Measurements from ENCODE around the gene CAV2.

The CAV2 gene

DNA sequence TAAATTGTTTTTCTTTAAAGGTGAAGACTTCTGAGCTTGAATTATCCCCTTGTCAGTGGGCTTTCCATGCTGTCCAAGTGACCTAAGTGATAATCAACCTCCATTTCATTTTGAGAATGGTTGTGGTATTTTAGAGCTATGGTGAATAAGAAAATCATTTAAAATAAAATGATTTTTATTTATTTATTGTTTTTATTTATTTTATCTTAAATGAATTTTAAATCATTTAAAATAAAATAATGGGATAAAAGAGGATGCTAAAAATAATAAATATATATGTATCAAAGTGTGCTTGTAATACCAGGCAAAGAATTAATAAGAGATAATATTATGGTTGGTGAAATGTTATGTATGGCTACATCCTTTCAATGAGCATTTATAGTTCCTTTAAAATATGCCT, 49.8 kb downstream of the CAV2 start:
- TF ChIP-seq, protein P1, sequence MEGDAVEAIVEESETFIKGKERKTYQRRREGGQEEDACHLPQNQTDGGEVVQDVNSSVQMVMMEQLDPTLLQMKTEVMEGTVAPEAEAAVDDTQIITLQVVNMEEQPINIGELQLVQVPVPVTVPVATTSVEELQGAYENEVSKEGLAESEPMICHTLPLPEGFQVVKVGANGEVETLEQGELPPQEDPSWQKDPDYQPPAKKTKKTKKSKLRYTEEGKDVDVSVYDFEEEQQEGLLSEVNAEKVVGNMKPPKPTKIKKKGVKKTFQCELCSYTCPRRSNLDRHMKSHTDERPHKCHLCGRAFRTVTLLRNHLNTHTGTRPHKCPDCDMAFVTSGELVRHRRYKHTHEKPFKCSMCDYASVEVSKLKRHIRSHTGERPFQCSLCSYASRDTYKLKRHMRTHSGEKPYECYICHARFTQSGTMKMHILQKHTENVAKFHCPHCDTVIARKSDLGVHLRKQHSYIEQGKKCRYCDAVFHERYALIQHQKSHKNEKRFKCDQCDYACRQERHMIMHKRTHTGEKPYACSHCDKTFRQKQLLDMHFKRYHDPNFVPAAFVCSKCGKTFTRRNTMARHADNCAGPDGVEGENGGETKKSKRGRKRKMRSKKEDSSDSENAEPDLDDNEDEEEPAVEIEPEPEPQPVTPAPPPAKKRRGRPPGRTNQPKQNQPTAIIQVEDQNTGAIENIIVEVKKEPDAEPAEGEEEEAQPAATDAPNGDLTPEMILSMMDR (IDR thresholded peaks at IDR 0.05; ENCODE audit: insufficient read depth, missing control alignments) = no peak
- FAIRE-seq (no peak), DNase-seq (ENCODE audit: insufficient read length, low spot score) (no peak)

DNA sequence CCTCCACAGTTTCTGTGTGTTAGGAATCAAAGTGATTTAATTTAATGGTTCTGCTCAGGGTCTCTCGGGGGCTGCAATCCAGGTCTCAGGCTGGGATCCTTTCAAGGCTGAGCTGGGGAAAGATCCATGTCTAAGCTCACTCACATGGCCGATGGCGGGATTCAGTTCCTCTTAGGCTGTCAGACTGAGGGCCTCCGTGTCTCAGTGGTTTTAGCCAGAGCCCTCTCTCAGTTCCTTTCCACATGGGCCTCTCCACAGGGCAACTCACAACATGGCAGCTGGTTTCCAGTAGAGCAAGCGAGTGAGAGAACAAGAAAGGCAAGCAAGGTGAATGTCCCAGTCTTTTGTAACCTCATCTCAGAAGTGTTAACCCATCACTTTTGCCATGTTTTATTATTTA, 52.2 kb downstream of the CAV2 start:
- no peak for FAIRE-seq
- TF ChIP-seq, protein P1 (IDR thresholded peaks at IDR 0.05; ENCODE audit: insufficient read depth, missing control alignments) = no peak
- DNase-seq (ENCODE audit: insufficient read length, low spot score) = no peak

DNA sequence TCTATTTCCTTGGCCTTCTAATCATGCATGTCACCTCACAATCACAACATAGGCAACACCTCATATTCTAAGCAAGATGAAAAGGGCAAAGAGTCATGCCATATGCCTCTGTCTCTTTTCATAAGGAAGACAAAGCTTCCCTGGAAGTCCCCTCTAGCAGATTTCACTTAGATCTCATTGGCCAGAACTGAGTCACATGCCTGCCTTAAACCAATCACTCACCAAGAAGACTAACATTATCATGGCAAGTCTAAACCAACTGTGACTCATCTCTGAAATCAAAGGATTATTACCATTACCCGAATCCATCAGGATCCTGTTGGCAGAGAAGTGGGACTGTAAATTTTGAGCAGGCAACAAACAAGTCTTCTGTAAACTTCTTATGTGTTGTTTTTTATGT, 53.1 kb downstream of the CAV2 start:
- no peak for FAIRE-seq
- no peak for DNase-seq (ENCODE audit: insufficient read length, low spot score)
- TF ChIP-seq, protein P1 (IDR thresholded peaks at IDR 0.05; ENCODE audit: insufficient read depth, missing control alignments) = no peak

DNA sequence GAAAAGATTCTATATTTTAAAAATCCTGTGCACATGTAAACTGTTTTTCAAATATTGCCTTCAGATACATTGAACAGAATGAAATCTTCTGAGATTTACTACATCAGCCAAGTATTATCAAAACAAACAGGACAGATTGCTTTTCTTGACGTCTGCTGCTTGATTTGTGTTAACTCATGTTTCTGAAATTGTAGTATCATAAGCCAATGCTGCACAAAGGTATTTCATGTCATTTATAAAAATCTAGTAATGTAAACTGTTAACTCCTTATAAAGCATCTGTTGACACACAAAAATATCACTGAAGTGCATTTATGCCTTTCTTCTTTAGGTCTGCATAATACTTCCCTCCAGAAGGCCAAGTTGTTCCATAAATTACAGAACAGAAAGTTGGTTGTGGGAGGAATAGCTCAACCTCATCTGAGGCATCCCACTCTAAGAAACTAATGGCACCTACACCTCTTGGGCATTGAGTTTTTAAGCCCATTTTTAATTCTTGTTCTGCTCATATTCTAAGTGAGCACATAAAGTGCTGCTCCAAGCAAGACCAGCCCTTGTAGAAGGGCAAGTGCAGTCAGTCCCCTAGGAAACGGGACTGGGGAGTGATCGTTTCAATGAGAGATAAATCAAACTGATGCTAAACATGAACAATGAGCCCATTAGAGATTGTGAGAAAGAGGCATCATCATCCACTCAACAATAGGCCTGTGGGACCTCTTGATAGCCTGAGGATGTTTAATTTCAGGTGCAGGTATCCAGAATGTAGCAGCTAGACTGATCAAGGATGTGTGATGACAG, 53.8 kb downstream of the CAV2 start:
- TF ChIP-seq, protein P1 (IDR thresholded peaks at IDR 0.05; ENCODE audit: insufficient read depth, missing control alignments) = no peak
- DNase-seq (ENCODE audit: insufficient read length, low spot score) = no peak
- FAIRE-seq = no peak

DNA sequence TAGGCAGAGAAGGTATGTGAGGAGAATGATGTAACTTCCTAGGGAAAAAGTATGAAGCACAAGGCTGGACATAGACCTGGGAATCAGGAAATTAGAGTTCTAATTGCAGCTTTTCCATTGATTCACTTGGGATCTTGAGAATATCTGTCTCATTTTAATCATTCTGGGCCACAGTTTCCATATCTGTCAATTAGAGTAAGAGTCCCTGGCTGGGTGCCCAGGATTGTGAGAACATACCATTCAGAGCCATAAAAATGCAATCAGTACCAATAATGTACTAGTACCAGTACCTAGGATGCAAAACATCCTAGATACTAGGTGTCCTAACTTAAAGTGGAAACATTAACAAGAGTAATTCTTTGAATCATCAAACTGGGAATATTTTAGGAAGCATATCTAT, 54.9 kb downstream of the CAV2 start:
- TF ChIP-seq, protein P1 (IDR thresholded peaks at IDR 0.05; ENCODE audit: insufficient read depth, missing control alignments) = no peak
- FAIRE-seq (no peak), DNase-seq (ENCODE audit: insufficient read length, low spot score) (no peak)

DNA sequence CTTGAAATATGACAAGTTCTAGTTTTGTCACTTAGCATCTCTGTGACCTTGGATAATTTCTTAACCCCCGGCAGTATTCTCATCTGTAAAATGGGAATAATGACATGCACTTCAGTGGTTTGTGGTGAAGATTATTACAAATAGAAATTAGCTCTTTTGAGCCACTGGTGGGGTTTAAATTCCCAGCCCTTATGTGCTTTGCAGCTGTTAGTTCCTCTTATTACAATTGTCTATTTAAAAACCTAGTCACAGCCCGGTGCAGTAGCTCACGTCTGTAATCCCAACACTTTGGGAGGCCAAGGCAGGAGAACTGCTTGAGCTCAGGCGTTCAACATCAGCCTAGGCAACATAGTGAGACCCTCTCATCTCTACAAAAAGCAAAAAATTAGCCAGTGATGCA, 55.4 kb downstream of the CAV2 start:
- no peak for DNase-seq (ENCODE audit: insufficient read length, low spot score)
- TF ChIP-seq, protein P1 (IDR thresholded peaks at IDR 0.05; ENCODE audit: insufficient read depth, missing control alignments) = no peak
- no peak for FAIRE-seq

DNA sequence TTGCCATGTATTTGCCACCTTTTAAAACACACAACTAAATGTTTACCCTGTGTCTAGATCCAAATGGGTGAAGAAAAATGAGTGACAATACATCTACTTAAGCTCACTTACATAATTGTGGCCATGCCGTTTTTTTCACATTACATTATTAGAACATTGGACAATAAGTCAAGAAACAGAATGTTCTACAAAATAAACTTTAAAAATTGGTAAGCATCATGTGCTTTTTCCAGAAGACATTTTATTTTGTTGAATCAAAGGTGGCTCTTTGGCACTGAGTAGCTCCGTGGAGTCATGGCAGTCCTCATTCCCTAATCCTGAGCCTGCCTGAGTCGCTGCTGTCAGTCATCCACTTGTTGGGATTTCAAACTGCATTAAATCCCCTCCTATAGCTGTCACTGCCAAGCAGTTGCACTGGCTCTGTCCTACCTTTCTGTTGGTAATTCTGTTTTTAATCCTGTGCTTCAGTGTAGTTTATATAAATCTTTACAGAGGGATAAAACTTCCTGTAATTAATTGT, 57.6 kb downstream of the CAV2 start:
- no peak for FAIRE-seq
- TF ChIP-seq, protein P1 (IDR thresholded peaks at IDR 0.05; ENCODE audit: insufficient read depth, missing control alignments) = no peak
- DNase-seq (ENCODE audit: insufficient read length, low spot score) = no peak

Data from D721Med (cell line).